HG03460 (cell line): ENCODE measurements around the gene CCNJL.
"Not testable (repeated sequence)": the region's sequence is repeated elsewhere in the genome, so short reads cannot be mapped to it uniquely, and the experiment has no call there.

Experiments used
- ATAC-seq: cut with Tn5 transposase; IDR thresholded peaks from one replicate; pipeline ENCODE4 v1.9.1; 2021; ENCODE audit not compliant: unreplicated experiment

Gene CCNJL

GRCh38 chr5:160312134-160312959 lies at the start of gene CCNJL:
Gene CCNJL, minus strand, starts transcription at chr5:160312564. Its CDS starts 641 bp downstream, at chr5:160311923.
- ATAC-seq: peak; percentile 55

- no peak for ATAC-seq
These were observed 49.4 kb upstream of the CCNJL start for GRCh38 chr5:160361624-160362228.

- no peak for ATAC-seq
These were observed 47.9 kb upstream of the CCNJL start for GRCh38 chr5:160360310-160360709.

- no peak for ATAC-seq
These were observed 47.5 kb upstream of the CCNJL start for GRCh38 chr5:160359816-160360215.

GRCh38 chr5:160359242-160359641 lies 46.9 kb upstream of the CCNJL start:
- no peak for ATAC-seq

GRCh38 chr5:160357861-160358411 lies 45.6 kb upstream of the CCNJL start:
- ATAC-seq: no peak

GRCh38 chr5:160357394-160357793 lies 45.0 kb upstream of the CCNJL start:
- ATAC-seq: no peak

- ATAC-seq: no peak
These were observed 44.4 kb upstream of the CCNJL start for GRCh38 chr5:160356550-160357347.

GRCh38 chr5:160354666-160355065 lies 42.3 kb upstream of the CCNJL start:
- ATAC-seq: no peak

GRCh38 chr5:160353379-160353778 lies 41.0 kb upstream of the CCNJL start:
- ATAC-seq: no peak

GRCh38 chr5:160352308-160352707 lies 39.9 kb upstream of the CCNJL start:
- ATAC-seq: no peak

- ATAC-seq: no peak
These were observed 37.6 kb upstream of the CCNJL start for GRCh38 chr5:160349935-160350303.

- ATAC-seq: no peak
These were observed 37.0 kb upstream of the CCNJL start for GRCh38 chr5:160349249-160349934.

GRCh38 chr5:160348080-160348479 lies 35.7 kb upstream of the CCNJL start:
- no peak for ATAC-seq

GRCh38 chr5:160347448-160347847 lies 35.1 kb upstream of the CCNJL start:
- ATAC-seq: no peak

GRCh38 chr5:160342413-160342941 lies 30.1 kb upstream of the CCNJL start:
- ATAC-seq: no peak

- no peak for ATAC-seq
These were observed 29.0 kb upstream of the CCNJL start for GRCh38 chr5:160341309-160341870.

- not testable (repeated sequence) for ATAC-seq
These were observed 28.1 kb upstream of the CCNJL start for GRCh38 chr5:160340513-160340912.

- ATAC-seq: no peak
These were observed 27.2 kb upstream of the CCNJL start for GRCh38 chr5:160339406-160340130.

- not testable (repeated sequence) for ATAC-seq
These were observed 22.4 kb upstream of the CCNJL start for GRCh38 chr5:160334716-160335115.
